Hepatocyte (in vitro differentiated cells): ENCODE measurements around the gene ADD2. TPM values are rescaled to one million over a fixed set of nuclear protein-coding genes. Genes with fewer than 3 reads are reported as not detected.

Source experiments
- DNase-seq: peaks from one replicate; pipeline ENCODE4 v3.0.0-alpha.2; 2016; ENCODE audit warnings: low spot score
- H2AFZ ChIP-seq: fragments of 200-600 bp; sonication (generic); 2 replicates; pipeline ENCODE4 v1.6.0; 2016; ENCODE audit warnings: antibody characterized with exemption, mild to moderate bottlenecking
- H3K27ac ChIP-seq: fragments of 200-600 bp; sonication (generic); 2 replicates; pipeline ENCODE4 v1.5.1; 2016; ENCODE audit warnings: mild to moderate bottlenecking
- H3K27me3 ChIP-seq: fragments of 200-600 bp; sonication (generic); 2 replicates; pipeline ENCODE4 v1.6.1; 2016
- H3K36me3 ChIP-seq: fragments of 200-600 bp; sonication (generic); replicated peaks from 2 replicates; pipeline ENCODE4 v1.5.1; 2016; ENCODE audit warnings: low read depth; ENCODE audit not compliant: insufficient read depth
- H3K4me1 ChIP-seq: fragments of 200-600 bp; sonication (generic); 2 replicates; pipeline ENCODE4 v1.5.1; 2016; ENCODE audit warnings: mild to moderate bottlenecking, moderate library complexity; ENCODE audit not compliant: insufficient read depth
- H3K4me2 ChIP-seq: fragments of 200-600 bp; sonication (generic); 2 replicates; pipeline ENCODE4 v1.6.0; 2016
- H3K4me3 ChIP-seq: fragments of 200-600 bp; sonication (generic); 2 replicates; pipeline ENCODE4 v1.5.1; 2016; ENCODE audit warnings: mild to moderate bottlenecking
- H3K79me2 ChIP-seq: fragments of 200-600 bp; sonication (generic); 2 replicates; pipeline ENCODE4 v1.6.0; 2017; ENCODE audit warnings: mild to moderate bottlenecking
- H3K9me2 ChIP-seq: fragments of 200-600 bp; sonication (generic); replicated peaks from 2 replicates; pipeline ENCODE4 v1.6.0; 2017; ENCODE audit warnings: mild to moderate bottlenecking; ENCODE audit not compliant: insufficient read depth
- H3K9me3 ChIP-seq: fragments of 200-600 bp; sonication (generic); 2 replicates; pipeline ENCODE4 v1.5.1; 2016; ENCODE audit warnings: low read depth, mild to moderate bottlenecking
- H4K20me1 ChIP-seq: fragments of 200-600 bp; sonication (generic); 2 replicates; pipeline ENCODE4 v1.6.0; 2016; ENCODE audit warnings: mild to moderate bottlenecking; ENCODE audit not compliant: insufficient read depth, poor library complexity, severe bottlenecking
- CTCF ChIP-seq: fragments of 200-600 bp; sonication (generic); IDR thresholded peaks from 2 replicates; pipeline ENCODE4 v1.5.1; 2016; ENCODE audit warnings: antibody characterized with exemption, mild to moderate bottlenecking; ENCODE audit not compliant: poor library complexity
- EZH2 ChIP-seq: fragments of 200-600 bp; sonication (generic); IDR thresholded peaks from 2 replicates; pipeline ENCODE4 v1.6.1; 2016; ENCODE audit warnings: antibody characterized with exemption, mild to moderate bottlenecking, borderline replicate concordance
- EZH2phosphoT487 ChIP-seq: fragments of 200-600 bp; sonication (generic); IDR thresholded peaks from one replicate; pipeline ENCODE4 v1.6.1; 2018; ENCODE audit warnings: antibody characterized with exemption, mild to moderate bottlenecking, low read depth, moderate library complexity; ENCODE audit not compliant: unreplicated experiment, severe bottlenecking
- WGBS: methylation state at CpG from one replicate; pipeline ENCODE4 v1.1.6; 2016; ENCODE audit warnings: low lambda C conversion rate; ENCODE audit errors: missing lambda C conversion rate; 5-methylcytosine and 5-hydroxymethylcytosine counted together
- polyA plus RNA-seq: library from polyadenylated mRNA; unstranded; fragments of >200 nt; fragmentation: Nextera tagmentation; extraction: Ambion mirVana; gene quantifications from 2 replicates; pipeline ENCODE4 v1.2.1, GENCODE V29; 2016
- total RNA-seq: library from RNA; depleted of rRNA; stranded (reverse); fragments of >200 nt; gene quantifications from 2 replicates; pipeline ENCODE4 v1.2.3, GENCODE V29; 2014

The ADD2 gene
- total and polyA plus RNA-seq, 2 experiments from 2014 or later = 0.74 to 2.4 TPM

- H3K4me3 ChIP-seq = no peak overlapping the region
- no peaks in the 10 kb centered on the region for H3K36me3 ChIP-seq
- no peaks in the 10 kb centered on the region for H3K27me3 ChIP-seq
- H4K20me1 ChIP-seq = no peaks in the 10 kb centered on the region
- no peaks in the 10 kb centered on the region for H3K79me2 ChIP-seq
- no peak overlapping the region for H3K27ac ChIP-seq
- no peak for DNase-seq
- peak overlapping the region; percentile 8 for H3K4me2 ChIP-seq
- H3K9me3 ChIP-seq = no peaks in the 10 kb centered on the region
- 97% methylated on average over 1 of the region's 1 CpG for WGBS
- H3K9me2 ChIP-seq = no peaks in the 10 kb centered on the region
- H2AFZ ChIP-seq = no peak overlapping the region
- H3K4me1 ChIP-seq = no peaks in the 10 kb centered on the region
- no peak for TF ChIP-seq CTCF
- no peak for TF ChIP-seq EZH2phosphoT487
- no peak for TF ChIP-seq EZH2
These were observed 135.0 kb downstream of the ADD2 start for GRCh38 chr2:70632966-70633365.

GRCh38 chr2:70632388-70632787 is 135.6 kb downstream of the ADD2 start:
- no peaks in the 10 kb centered on the region for H3K79me2 ChIP-seq
- no peaks in the 10 kb centered on the region for H3K9me2 ChIP-seq
- H3K9me3 ChIP-seq = no peaks in the 10 kb centered on the region
- H3K27ac ChIP-seq = no peak overlapping the region
- no peaks in the 10 kb centered on the region for H3K36me3 ChIP-seq
- WGBS = 67% methylated on average over 1 of the region's 1 CpG
- no peak overlapping the region for H3K4me3 ChIP-seq
- H3K4me2 ChIP-seq = peak overlapping the region; percentile 8
- H4K20me1 ChIP-seq = no peaks in the 10 kb centered on the region
- peaks cover under 1% of the 10 kb centered on the region for H3K4me1 ChIP-seq
- H3K27me3 ChIP-seq = no peaks in the 10 kb centered on the region
- TF ChIP-seq EZH2 (no peak), CTCF (no peak), EZH2phosphoT487 (no peak)
- H2AFZ ChIP-seq = no peak overlapping the region
- DNase-seq = no peak

- Histone ChIP-seq H2AFZ (no peak overlapping the region), H3K9me3 (no peaks in the 10 kb centered on the region), H4K20me1 (no peaks in the 10 kb centered on the region), H3K9me2 (no peaks in the 10 kb centered on the region), H3K4me1 (peaks cover 12% of the 10 kb centered on the region), H3K36me3 (no peaks in the 10 kb centered on the region), H3K4me3 (no peak overlapping the region), H3K4me2 (no peak overlapping the region), H3K27me3 (no peaks in the 10 kb centered on the region), H3K27ac (no peak overlapping the region), H3K79me2 (no peaks in the 10 kb centered on the region)
- no peak for TF ChIP-seq CTCF
- TF ChIP-seq EZH2 = no peak
- no peak for TF ChIP-seq EZH2phosphoT487
- no peak for DNase-seq
- 76% methylated on average over 1 of the region's 1 CpG for WGBS
These were observed 137.2 kb downstream of the ADD2 start for GRCh38 chr2:70630761-70631160.
